BE2C (cell line): Measurements from ENCODE around the gene LAMA5.

Source experiments
- DNase-seq: peaks from one replicate; pipeline ENCODE4 v3.0.0-alpha.2; 2020
- H3K27me3 ChIP-seq: fragments of 250-450 bp; sonication (Bioruptor Pico); 2 replicates; pipeline ENCODE4 v1.5.1; 2020; ENCODE audit warnings: mild to moderate bottlenecking
- H3K36me3 ChIP-seq: fragments of 250-450 bp; sonication (Bioruptor Pico); 2 replicates; pipeline ENCODE4 v1.5.1; 2020; ENCODE audit warnings: mild to moderate bottlenecking
- H3K4me1 ChIP-seq: fragments of 250-450 bp; sonication (Bioruptor Pico); 2 replicates; pipeline ENCODE4 v1.5.1; 2020
- H3K4me3 ChIP-seq: 2 replicates; pipeline ENCODE4 v1.5.1; 2011; ENCODE audit warnings: low read depth, low read length
- H3K9me3 ChIP-seq: fragments of 250-450 bp; sonication (Bioruptor Pico); 2 replicates; pipeline ENCODE4 v1.5.1; 2020
- CTCF ChIP-seq: IDR thresholded peaks from 2 replicates; pipeline ENCODE4 v1.5.1; 2012; ENCODE audit warnings: mild to moderate bottlenecking, low read depth, low read length

Gene LAMA5

GRCh38 chr20:62330576-62331317 lies 36.4 kb downstream of the LAMA5 start:
- TF ChIP-seq CTCF = no peak
- DNase-seq = no peak
- Histone ChIP-seq H3K27me3 (no peaks in the 10 kb centered on the region), H3K4me1 (no peaks in the 10 kb centered on the region), H3K4me3 (no peak overlapping the region), H3K36me3 (no peaks in the 10 kb centered on the region), H3K9me3 (no peaks in the 10 kb centered on the region)

GRCh38 chr20:62329389-62330377 lies 37.4 kb downstream of the LAMA5 start:
- H3K36me3 ChIP-seq = no peaks in the 10 kb centered on the region
- DNase-seq = no peak
- H3K9me3 ChIP-seq = no peaks in the 10 kb centered on the region
- no peak overlapping the region for H3K4me3 ChIP-seq
- no peaks in the 10 kb centered on the region for H3K4me1 ChIP-seq
- TF ChIP-seq CTCF = no peak
- H3K27me3 ChIP-seq = no peaks in the 10 kb centered on the region

GRCh38 chr20:62328684-62329388 lies 38.3 kb downstream of the LAMA5 start:
- no peaks in the 10 kb centered on the region for H3K36me3 ChIP-seq
- TF ChIP-seq CTCF = no peak
- no peaks in the 10 kb centered on the region for H3K9me3 ChIP-seq
- H3K4me3 ChIP-seq = no peak overlapping the region
- no peak for DNase-seq
- H3K27me3 ChIP-seq = no peaks in the 10 kb centered on the region
- H3K4me1 ChIP-seq = no peaks in the 10 kb centered on the region

- H3K9me3 ChIP-seq = no peaks in the 10 kb centered on the region
- no peaks in the 10 kb centered on the region for H3K36me3 ChIP-seq
- no peaks in the 10 kb centered on the region for H3K27me3 ChIP-seq
- H3K4me1 ChIP-seq = no peaks in the 10 kb centered on the region
- no peak overlapping the region for H3K4me3 ChIP-seq
- no peak for DNase-seq
- TF ChIP-seq CTCF = no peak
Measured at GRCh38 chr20:62327726-62328495, 39.2 kb downstream of the LAMA5 start.

GRCh38 chr20:62326959-62327725 lies 40.0 kb downstream of the LAMA5 start:
- H3K4me1 ChIP-seq = no peaks in the 10 kb centered on the region
- H3K27me3 ChIP-seq = no peaks in the 10 kb centered on the region
- H3K36me3 ChIP-seq = no peaks in the 10 kb centered on the region
- no peak for DNase-seq
- no peak for TF ChIP-seq CTCF
- no peak overlapping the region for H3K4me3 ChIP-seq
- no peaks in the 10 kb centered on the region for H3K9me3 ChIP-seq
